Gastrocnemius medialis (tissue), 4 donors: ENCODE measurements around the gene MAP3K5. TPM values are rescaled to one million over a fixed set of nuclear protein-coding genes. Genes with fewer than 3 reads are reported as not detected.

Experiments
- ATAC-seq, 2 donors: fragments of 150-250 bp; one replicate each; pipeline ENCODE4 v1.9.1; 2016
- DNase-seq, 2 donors: peaks; one replicate each; pipeline ENCODE4 v3.0.0-alpha.2; 2019
- H3K27ac ChIP-seq, 4 donors: fragments of 200-600 bp; sonication (generic); 1 replicate in 1 of 4; 2 replicates in 3 of 4; pipeline ENCODE4 v1.5.1; 2016 to 2018; ENCODE audit warnings: mild to moderate bottlenecking in 2 of 4, moderate library complexity in 1 of 4
- H3K27me3 ChIP-seq, 3 donors: fragments of 200-600 bp; sonication (generic) in 2 of 3; 1 replicate in 1 of 3; 2 replicates in 2 of 3; pipeline versions ENCODE4 v1.5.1 to v1.6.0; 2016 to 2019; ENCODE audit warnings: mild to moderate bottlenecking in 1 of 3, moderate library complexity in 1 of 3
- H3K36me3 ChIP-seq, 2 donors: fragments of 200-600 bp; sonication (generic) in 1 of 2; one replicate each; pipeline ENCODE4 v1.5.1; 2017 to 2018
- H3K4me1 ChIP-seq, 2 donors: fragments of 200-600 bp; sonication (generic) in 1 of 2; one replicate each; pipeline ENCODE4 v1.5.1; 2016 to 2017; ENCODE audit warnings: mild to moderate bottlenecking in 2 of 2
- H3K4me3 ChIP-seq, 4 donors: fragments of 200-600 bp; sonication (generic) in 3 of 4; 1 replicate in 1 of 4; 2 replicates in 3 of 4; pipeline ENCODE4 v1.5.1; 2016 to 2019; ENCODE audit warnings: mild to moderate bottlenecking in 2 of 4
- H3K9me3 ChIP-seq, 3 donors: fragments of 200-600 bp; sonication (generic) in 2 of 3; 1 replicate in 1 of 3; 2 replicates in 2 of 3; pipeline ENCODE4 v1.5.1; 2016 to 2019
- POLR2A ChIP-seq, 2 donors: fragments of 450-650 bp; IDR thresholded peaks; one replicate each; pipeline ENCODE4 v1.6.1; 2017; ENCODE audit warnings: antibody characterized with exemption in 2 of 2, mild to moderate bottlenecking in 2 of 2, moderate library complexity in 2 of 2
- in situ Hi-C, 4 donors: fragments of 200-750 bp; cut with MboI; loops; one replicate each; pipeline versions ENCODE4 v1.15.0 to v1.8.0; 2017; ENCODE audit warnings: low sequenced_read_pairs in 4 of 4
- intact Hi-C: fragments of 100-400 bp; cut with DNase I; formaldehyde crosslinking; loops from one replicate; pipeline ENCODE4 v1.15.1; 2023; ENCODE audit warnings: low total_unique reads
- total RNA-seq, 4 donors: library from RNA; depleted of rRNA; stranded (reverse); fragments of >200 nt; gene quantifications; one replicate each; pipeline versions ENCODE4 v1.1.0 to v1.2.3, GENCODE V29; 2016
- TF ChIP-seq, protein P1 (sequence below), 5 experiments: fragments of 450-650 bp in 3 of 5; fragments of 200-600 bp in 2 of 5; sonication (generic) in 2 of 5; IDR thresholded peaks in 4 of 5; conservative IDR thresholded peaks in 1 of 5; 1 replicate in 4 of 5; 2 replicates in 1 of 5; pipeline ENCODE4 v1.5.1; 2016 to 2019; ENCODE audit warnings: antibody characterized with exemption in 5 of 5, mild to moderate bottlenecking in 3 of 5, moderate library complexity in 3 of 5

The MAP3K5 gene
- total RNA-seq, 4 donors from 2014 or later, result 2.9 to 46.9 (median 4.9) TPM

DNA sequence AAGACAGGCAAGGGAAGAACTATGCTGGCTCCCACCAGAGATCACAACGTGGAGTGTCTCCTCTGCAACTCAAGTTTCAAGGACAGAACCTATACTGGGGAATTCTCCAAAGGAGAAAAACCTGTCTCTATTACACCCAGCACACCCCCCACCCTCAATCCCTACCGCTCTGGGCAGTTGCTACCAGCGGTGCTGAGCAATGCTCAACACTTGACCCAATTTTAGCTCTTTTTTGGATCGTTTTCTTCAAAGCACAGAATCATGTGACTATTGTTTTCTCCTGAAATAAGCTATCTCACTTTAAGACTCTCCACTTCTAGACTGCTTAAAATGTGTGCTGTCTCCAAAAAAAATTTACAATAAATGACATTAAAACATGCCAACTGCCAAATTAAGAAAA lies 265.3 kb downstream of the MAP3K5 start:
- ATAC-seq, result no peak
- in situ Hi-C loops, result no loop called here
- TF ChIP-seq POLR2A (IDR thresholded peaks at IDR 0.05), result no peak
- TF ChIP-seq, protein P1, sequence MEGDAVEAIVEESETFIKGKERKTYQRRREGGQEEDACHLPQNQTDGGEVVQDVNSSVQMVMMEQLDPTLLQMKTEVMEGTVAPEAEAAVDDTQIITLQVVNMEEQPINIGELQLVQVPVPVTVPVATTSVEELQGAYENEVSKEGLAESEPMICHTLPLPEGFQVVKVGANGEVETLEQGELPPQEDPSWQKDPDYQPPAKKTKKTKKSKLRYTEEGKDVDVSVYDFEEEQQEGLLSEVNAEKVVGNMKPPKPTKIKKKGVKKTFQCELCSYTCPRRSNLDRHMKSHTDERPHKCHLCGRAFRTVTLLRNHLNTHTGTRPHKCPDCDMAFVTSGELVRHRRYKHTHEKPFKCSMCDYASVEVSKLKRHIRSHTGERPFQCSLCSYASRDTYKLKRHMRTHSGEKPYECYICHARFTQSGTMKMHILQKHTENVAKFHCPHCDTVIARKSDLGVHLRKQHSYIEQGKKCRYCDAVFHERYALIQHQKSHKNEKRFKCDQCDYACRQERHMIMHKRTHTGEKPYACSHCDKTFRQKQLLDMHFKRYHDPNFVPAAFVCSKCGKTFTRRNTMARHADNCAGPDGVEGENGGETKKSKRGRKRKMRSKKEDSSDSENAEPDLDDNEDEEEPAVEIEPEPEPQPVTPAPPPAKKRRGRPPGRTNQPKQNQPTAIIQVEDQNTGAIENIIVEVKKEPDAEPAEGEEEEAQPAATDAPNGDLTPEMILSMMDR (IDR thresholded peaks at IDR 0.05 in 4 of 5, conservative IDR thresholded peaks at IDR 0.05 in 1 of 5), result no peak

DNA sequence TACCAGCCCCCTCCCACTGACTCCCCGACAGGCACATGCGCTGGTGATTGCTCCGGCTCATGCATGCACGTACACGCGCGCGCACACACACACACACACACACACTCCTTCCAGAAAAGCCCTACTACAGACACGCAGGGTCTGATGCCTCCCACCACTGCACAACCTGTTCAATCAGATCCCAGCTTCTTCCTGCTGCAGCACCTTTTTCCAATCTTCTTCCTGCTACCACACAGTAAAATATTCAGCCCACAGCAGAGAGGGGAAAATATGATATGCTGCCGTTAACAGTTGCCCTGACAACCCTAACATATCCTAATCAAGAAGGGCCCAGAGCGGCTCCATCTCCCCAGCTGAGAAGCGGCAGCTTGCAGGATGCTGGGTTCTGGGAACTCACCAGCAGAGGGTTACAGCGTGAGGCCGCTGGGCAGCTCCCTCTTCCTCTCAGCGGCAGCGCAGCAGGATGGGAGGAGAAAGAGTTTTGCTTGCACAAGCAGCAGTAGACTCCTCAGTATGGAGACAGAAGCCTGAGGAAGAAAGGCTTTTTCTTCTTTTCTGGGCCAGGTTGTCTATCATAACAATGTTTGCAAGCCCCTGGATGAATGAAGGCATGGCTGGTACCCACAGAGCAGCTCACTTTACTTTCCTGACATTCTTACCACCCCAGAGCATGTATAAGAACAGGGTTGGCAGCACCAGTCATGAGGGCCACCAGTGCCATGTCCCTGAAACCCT lies 265.9 kb downstream of the MAP3K5 start:
- ATAC-seq, result no peak
- H3K4me1 ChIP-seq, result no peaks in the 10 kb centered on the region
- no peaks in the 10 kb centered on the region for H3K9me3 ChIP-seq
- no peak overlapping the region for H3K4me3 ChIP-seq
- peaks cover 0 to 3% (median 0%) of the 10 kb centered on the region in 3 donors for H3K27me3 ChIP-seq
- no peak overlapping the region for H3K27ac ChIP-seq
- in situ Hi-C loops (no loop called here), intact Hi-C loops (no loop called here)
- H3K36me3 ChIP-seq, result no peaks in the 10 kb centered on the region
- peak in 1 of 2 donors; percentile 3 for DNase-seq
- TF ChIP-seq, protein P1 (IDR thresholded peaks at IDR 0.05 in 4 of 5, conservative IDR thresholded peaks at IDR 0.05 in 1 of 5), result no peak

More for the DNA sequence above, 265.3 kb downstream of the MAP3K5 start:
- no peak overlapping the region for H3K4me3 ChIP-seq
- H3K9me3 ChIP-seq, result no peaks in the 10 kb centered on the region
- no peaks in the 10 kb centered on the region for H3K4me1 ChIP-seq
- H3K36me3 ChIP-seq, result no peaks in the 10 kb centered on the region
- DNase-seq, result no peak
- intact Hi-C loops, result no loop called here
- H3K27me3 ChIP-seq, result peaks cover 0 to 3% (median 0%) of the 10 kb centered on the region in 3 donors
- no peak overlapping the region for H3K27ac ChIP-seq

DNA sequence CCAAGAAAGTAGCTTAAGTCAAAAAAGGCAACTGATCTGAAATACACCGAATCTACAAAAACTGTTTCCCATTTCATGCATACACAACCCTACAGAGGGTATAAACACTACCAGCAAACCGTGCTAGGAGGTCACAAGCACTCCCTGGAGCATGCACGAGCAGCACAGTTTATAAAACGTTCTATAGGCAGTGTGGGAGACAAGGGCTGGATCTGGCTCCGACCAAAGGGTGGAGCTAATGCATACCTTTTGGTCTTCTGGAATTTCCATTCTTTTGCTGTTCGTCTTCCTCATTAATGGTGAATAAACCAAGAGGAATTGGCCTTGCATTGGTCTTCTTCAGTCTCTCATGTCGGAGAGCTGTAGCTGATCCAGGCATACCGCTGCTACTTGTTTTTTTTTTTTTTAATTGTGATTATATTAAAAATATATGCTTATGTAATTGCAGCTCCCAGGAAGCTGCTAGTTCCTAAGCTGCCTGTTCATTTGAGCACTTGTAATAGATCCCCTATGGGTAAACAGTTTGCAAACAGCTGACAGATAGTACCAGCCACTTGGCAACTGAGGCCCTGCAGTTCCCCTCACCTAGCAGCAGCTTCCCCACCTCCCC lies 266.6 kb downstream of the MAP3K5 start:
- TF ChIP-seq POLR2A (IDR thresholded peaks at IDR 0.05), result no peak
- TF ChIP-seq, protein P1 (IDR thresholded peaks at IDR 0.05 in 4 of 5, conservative IDR thresholded peaks at IDR 0.05 in 1 of 5), result no peak
- intact Hi-C loops (no loop called here), in situ Hi-C loops (no loop called here)
- H3K27me3 ChIP-seq, result peaks cover 0 to 3% (median 0%) of the 10 kb centered on the region in 3 donors
- H3K27ac ChIP-seq, result no peak overlapping the region
- H3K36me3 ChIP-seq, result no peaks in the 10 kb centered on the region
- H3K4me3 ChIP-seq, result no peak overlapping the region
- no peaks in the 10 kb centered on the region for H3K9me3 ChIP-seq
- H3K4me1 ChIP-seq, result no peaks in the 10 kb centered on the region
- no peak for DNase-seq
- ATAC-seq, result no peak

DNA sequence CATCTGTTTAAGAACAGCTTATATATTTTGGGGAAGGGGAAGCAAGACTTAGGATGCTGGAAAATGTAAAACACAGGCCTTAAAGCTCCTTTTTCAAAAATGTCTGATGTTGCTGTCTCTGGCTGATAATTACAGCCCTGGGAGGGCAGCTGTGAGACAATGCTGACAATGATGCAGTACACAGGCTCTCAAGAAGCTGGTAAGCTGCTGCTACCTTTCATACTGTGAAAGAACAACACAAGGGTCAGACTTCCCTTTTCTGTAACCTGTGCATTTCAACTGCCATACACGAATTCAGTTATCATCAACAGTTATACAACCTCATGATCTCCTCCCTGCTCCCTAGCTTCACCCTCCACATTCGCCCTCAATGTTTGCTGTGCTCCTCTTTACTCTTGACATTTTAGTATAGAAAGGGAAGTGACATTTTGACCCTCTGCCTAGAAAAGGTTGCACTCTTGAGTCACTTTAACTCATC lies 267.3 kb downstream of the MAP3K5 start:
- no peak for ATAC-seq
- no peak for DNase-seq
- intact Hi-C loops, result no loop called here
- no peaks in the 10 kb centered on the region for H3K4me1 ChIP-seq
- no peak for TF ChIP-seq POLR2A (IDR thresholded peaks at IDR 0.05)
- TF ChIP-seq, protein P1 (IDR thresholded peaks at IDR 0.05 in 4 of 5, conservative IDR thresholded peaks at IDR 0.05 in 1 of 5), result no peak
- H3K27ac ChIP-seq, result no peak overlapping the region
- no peaks in the 10 kb centered on the region for H3K36me3 ChIP-seq
- H3K9me3 ChIP-seq, result no peaks in the 10 kb centered on the region
- in situ Hi-C loops, result no loop called here
- no peak overlapping the region for H3K4me3 ChIP-seq
- H3K27me3 ChIP-seq, result peaks cover 0 to 3% (median 0%) of the 10 kb centered on the region in 3 donors
